ENCODE data around the gene SLC45A2.
"Not testable (repeated sequence)": the region's sequence is repeated elsewhere in the genome, so short reads cannot be mapped to it uniquely, and the experiment has no call there.

SLC45A2 gene, protein sequence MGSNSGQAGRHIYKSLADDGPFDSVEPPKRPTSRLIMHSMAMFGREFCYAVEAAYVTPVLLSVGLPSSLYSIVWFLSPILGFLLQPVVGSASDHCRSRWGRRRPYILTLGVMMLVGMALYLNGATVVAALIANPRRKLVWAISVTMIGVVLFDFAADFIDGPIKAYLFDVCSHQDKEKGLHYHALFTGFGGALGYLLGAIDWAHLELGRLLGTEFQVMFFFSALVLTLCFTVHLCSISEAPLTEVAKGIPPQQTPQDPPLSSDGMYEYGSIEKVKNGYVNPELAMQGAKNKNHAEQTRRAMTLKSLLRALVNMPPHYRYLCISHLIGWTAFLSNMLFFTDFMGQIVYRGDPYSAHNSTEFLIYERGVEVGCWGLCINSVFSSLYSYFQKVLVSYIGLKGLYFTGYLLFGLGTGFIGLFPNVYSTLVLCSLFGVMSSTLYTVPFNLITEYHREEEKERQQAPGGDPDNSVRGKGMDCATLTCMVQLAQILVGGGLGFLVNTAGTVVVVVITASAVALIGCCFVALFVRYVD

DNA sequence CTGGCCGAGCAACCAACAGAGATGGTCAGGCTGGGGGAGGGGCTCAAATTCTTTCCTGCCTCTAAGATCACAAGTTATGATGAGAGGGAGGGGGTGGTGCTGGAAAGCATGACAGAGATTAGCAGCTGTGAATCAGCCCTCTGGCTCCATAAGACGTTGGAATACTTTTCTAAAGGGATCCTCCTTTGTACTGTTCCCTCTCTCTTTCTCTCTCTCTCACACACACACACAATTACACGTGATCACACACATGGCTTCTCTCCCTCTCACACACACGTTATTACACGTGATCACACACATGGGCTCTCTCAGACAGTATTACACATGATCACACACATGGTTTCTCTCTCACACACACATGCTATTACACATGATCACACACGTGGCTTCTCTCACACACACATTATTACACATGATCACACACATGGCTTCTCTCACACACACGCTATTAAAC, at the start of gene SLC45A2:
SLC45A2 (minus strand) TSS at position 23 of the 454 bp plus-strand sequence. CDS start 110 bp downstream, outside the sequence.
- no peak for DNase-seq (ENCODE audit: low read depth)

DNA sequence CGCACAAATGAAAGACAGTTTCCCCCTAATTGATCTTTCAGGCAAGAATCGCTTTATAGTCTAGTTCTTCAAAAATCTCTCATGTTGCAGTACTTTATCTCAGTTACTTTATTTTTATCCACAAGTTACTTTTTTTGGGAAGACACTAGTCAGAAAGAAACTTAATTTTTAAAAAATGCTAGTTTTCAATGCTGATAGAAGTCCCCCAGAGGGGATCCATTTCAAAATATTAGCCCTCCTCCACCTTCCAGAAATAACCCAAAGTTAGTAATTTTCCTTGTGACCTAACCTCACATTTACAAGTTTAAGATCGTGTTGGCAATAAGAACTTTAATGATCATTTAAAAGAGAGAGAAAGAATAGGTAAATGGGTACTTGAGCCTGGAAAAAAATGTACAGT, 47.5 kb upstream of the SLC45A2 start:
- DNase-seq (ENCODE audit: low read depth) = no peak

DNA sequence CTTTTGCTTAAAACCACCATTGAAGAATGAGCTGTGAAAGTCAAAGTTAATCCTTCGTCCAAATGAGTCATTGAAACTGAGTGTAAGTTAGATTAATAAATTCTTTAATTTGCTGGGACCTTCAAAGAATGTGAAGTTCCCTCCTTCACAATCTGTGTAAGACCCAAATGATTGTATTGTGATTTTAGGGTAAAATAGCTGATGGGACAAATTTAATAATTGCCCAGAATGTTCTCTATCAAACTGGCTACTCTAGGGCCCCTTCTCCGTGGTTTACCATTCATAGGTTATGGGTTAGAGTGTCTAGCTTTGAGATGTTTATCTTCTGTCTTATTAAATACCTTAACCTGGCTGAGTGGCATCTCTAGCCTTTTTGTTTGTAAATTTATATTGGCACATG, 46.6 kb upstream of the SLC45A2 start:
- no peak for DNase-seq (ENCODE audit: low read depth)

DNA sequence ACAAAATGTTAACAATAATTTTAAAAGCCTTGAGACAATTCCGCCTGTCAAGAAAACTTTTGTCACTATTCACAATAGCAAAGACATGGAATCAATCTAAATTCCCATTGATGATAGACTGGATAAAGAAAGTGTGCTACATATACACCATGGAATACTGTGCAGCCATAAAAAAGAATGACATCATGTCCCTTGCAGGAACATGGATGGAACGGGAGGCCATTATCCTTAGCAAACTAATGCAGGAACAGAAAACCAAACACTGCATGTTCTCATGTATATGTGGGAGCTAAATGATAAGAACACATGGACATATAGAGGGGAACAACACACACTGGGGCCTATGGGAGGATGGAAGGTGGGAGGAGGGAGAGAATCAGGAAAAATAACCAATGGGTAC, 46.1 kb upstream of the SLC45A2 start:
- DNase-seq (ENCODE audit: low read depth) = not testable (repeated sequence)

DNA sequence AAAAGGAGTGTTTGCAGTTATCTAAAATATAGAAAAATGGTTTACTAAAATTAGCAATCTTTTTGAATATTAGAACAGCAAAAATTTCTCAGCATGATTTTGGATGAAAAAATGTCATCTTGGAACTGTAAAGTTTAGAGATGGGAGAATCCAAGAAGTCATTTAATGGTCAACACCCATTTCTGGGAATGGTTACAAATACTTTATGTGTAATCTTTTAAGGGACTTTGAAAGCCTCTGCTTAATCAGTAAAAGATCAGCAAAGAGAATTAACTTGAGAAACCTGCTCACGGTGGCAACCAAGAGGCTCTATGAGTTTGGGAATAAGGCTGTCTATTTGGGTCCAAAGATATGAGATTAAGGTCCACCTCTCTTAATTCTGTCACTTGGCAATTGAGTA, 45.6 kb upstream of the SLC45A2 start:
- no peak for DNase-seq (ENCODE audit: low read depth)

DNA sequence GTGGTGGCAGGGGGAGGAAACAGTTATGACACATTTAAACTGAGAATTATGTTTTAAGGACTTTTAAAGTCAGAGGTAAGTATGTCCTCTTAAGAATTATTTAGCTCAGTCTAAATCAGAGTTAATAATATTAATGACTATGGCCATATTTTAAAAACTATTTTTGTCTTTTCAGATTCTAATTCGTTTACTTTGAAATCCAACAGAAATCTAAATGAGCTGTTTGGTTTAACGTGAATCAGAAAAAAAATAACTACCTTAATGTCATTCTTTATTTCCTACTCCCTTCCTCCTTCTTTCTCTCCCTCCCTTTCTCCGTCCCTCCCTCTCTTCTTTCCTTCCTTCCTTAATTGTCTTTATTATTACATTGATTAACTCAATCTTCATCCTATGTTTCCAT, 43.9 kb upstream of the SLC45A2 start:
- DNase-seq (ENCODE audit: low read depth) = no peak

DNA sequence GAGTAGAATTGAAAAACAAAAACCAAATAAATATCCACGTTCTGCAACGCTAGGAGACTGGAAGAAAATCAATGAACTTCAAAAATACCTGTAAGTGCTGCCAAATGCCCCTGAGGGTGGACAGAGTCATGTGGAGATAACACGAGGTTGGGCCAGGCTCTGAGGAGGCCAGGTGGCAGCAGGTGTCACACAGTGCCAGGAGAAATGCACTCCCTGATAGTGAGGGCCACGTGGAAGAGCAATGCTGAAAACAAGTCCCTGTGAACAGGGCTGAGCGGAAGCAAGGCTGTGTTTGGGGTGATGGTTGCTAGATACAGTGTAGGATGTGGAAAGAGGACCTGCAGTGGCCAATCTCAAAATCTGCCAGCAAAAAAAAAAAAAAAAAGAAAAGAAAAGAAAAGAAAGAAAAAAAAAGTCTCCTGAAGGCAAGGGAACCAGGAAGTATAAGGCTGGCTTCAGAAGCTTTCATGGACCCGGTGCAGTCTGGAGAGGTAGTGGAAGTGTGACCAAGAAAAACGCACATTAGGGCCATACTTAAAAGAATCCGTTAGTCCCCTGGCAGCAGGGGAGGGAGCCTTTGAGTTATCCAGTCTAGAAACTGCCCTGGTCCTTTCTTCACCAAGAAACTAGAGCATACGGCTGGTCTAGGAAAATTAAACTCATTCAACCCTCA, 41.7 kb upstream of the SLC45A2 start:
- DNase-seq (ENCODE audit: low read depth) = no peak

DNA sequence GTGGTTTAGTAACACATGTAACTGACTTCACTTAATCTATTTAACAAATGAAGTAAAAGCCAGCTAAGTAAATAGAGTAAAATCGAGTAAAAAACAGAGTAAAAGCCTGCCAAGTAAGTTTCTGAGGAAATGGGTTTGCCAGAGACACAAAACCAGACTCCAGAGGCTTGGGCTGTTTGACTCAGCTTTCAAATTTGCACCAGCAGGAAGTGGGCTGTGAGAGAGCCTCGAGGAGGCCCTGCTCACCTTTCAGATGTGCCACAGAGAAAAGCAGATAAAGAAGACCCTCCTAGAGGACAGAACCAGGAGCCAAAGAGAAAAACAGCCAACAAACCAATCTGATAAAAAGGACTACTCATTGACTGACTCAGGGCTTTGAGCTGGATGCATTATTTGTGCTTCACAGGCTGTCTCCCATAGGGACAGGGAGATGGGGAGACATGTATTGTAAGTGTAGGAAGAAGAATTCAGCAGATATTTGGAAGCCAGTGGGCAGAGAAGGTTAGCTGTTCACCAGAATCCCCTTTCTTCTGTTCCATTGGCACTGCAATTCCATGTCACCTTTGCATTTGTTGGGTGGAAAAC, 37.7 kb upstream of the SLC45A2 start:
- DNase-seq (ENCODE audit: low read depth) = peak; percentile 24

DNA sequence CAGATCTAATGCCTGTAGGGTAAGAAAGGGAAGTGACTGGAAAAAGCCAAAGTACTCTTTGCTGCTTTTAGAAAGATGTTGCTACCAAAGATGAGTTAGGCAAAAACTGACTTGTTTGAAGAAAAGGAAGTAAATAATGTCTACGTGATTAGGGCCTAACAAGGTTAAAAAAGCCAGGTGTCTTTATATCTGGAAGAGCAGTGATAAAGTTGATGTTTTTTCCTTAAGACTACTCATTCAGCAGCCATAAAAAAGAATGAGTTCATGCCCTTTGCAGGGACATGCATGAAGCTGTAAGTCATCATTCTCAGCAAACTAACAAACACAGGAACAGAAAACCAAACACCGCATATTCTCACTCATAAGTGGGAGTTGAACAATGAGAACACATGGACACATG, 36.8 kb upstream of the SLC45A2 start:
- DNase-seq (ENCODE audit: low read depth) = no peak

DNA sequence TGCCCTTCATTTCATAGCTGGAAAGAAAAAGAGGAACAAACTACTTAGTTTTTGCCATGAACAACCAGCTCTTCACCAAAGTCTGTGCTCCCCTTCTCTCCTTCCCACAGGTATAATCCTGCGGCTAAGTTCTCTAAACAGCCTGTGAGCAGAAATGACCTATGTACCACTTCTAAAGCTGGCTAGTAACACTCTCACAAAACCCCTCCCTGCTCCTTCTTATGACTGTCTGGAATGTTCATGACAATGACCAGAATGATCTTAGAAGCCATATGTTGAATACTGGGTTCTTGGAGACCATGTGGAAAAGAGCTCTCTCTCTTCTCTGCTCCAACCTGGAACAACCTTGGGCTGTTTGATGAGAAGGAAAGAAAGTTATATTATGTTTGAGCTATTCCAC, 36.2 kb upstream of the SLC45A2 start:
- DNase-seq (ENCODE audit: low read depth) = no peak

DNA sequence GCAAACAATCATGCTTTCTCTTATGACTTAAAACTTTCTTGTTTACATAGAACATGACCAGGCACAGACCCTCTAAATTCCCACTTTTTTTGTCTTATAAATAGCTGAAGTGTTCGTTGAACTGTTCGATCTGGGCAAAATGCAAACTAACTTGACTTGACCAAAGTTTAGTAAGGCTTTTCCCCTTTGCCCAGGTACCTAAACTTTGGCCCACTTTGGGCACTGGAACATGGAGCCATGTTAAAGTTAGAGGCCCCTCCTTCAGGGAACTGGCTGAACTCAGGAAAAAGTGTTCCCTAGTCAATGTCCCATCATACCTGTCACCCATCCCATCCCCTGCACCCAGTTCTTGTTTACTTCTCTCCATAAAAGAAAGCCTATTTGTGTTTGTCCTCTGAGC, 32.8 kb upstream of the SLC45A2 start:
- DNase-seq (ENCODE audit: low read depth) = no peak

DNA sequence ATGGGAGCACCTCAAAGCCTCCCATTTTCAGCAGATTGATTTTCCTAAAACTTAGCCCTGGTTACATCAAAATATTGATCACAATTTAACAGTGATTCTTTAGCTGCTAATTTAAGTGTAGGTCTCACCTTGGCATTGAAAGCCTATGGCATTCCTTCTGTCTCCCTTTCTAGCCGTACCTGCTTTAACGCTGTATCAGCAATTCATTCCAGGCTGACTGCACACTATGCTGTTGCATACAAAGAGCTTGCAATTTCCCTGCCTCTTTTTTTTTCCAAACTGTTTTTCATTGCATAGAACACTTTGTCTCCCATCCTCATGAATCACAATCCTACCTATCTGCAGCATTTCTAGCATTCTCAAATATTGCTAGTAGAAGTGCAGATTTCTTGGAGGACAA, 32.3 kb upstream of the SLC45A2 start:
- no peak for DNase-seq (ENCODE audit: low read depth)

DNA sequence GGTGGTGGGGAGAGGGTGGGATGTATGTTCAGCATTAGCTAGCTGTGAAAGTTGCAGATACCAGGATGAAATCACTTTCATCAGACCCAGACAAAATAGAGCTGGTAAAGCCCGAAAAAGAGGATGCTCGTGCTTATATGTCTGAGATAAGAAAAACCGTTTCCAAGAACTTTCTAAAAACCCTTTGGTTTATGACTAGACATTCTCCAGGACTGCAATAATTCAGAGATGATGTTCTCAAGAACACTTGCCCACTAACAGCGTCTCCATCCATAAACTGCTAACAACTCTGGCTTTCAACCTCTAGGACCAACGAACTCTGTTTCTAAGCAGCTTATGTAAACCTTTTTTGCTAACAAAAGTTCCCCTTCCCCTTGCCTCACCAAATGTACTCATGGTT, 31.7 kb upstream of the SLC45A2 start:
- no peak for DNase-seq (ENCODE audit: low read depth)

DNA sequence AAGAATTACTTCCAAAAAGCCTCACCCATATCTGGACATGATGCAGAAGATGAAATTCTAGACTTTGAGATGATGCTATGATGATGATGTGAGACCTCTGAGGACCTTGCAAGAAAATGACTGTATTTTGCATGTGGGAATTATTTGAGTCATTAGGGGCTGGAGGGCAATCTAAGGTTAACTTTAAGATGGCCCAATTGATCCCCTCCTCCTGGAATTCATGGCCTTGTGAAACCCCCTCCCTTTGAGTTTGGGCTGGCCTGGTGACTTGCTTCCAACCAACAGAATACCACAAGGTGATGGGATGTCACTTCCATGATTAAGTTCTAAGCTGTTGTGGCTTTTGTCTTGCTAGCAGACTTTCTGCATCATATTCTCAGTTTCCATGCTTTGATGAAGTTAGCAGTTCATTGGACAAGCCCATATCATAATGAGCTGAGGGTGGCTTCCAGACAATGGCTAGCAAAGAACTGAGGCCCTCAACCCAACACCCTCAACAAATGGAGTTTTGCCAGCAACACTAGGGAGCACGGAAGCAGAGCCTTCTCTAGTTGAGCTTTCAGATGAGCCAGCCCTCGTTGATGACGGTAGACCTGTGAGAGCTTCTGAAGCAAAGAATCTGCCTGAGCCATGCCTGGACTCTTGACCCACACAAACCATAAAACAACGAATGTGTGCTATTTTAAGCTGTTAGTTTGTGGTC, 30.8 kb upstream of the SLC45A2 start:
- DNase-seq (ENCODE audit: low read depth) = no peak

DNA sequence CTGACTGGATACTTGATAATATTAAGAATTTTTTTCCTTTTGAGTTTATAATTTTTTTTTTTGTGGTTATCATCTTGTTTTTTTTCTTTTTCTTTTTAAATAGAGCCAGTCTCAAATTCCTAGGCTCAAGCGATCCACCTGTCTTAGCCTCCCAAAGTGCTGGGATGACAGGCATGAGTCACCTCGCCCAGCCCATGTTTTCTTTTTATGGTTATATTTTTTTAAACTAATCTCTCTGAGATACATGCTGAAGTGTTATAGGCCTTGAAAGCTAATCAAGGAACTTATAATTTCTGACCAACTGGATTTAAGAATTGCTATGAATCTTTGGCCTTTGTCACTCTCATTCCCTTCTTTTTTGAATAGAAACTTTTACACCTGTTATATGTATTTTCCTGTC, 30.1 kb upstream of the SLC45A2 start:
- DNase-seq (ENCODE audit: low read depth) = no peak

DNA sequence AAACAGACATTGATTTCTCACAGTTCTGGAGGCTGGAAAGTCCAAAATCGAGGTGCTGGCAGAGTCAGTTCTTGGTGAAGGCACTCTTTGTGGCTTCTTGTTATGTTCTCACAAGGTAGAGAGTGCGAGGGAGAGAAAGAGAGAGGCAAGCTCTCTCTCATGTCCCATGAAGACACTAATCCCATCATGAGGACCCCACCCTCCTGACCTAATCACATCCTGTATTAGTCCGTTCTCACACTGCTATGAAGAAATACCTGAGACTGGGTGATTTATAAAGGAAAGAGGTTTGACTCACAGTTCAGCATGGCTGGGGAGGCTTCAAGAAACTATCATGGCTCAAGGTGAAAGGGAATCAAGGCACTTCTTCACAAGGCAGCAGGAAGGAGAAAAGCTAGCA, 29.1 kb upstream of the SLC45A2 start:
- no peak for DNase-seq (ENCODE audit: low read depth)

DNA sequence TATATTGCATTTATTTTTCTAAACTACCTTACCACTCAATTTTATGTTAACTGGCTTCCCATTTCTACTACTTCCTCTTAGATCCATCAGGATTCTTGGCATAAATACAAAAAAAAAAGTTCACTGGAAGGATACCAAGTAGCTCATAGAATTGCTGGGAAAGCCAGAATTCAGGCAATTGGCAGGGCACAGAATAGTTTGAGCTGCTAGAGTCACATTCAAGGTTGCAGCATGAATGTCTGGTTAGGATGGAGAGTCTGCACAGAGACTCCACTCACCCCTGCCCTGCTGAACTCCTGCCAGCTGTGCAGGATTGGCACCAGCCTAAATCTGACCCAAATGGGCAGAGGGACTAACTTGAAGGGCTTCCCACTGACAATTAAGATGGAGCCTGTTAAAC, 28.3 kb upstream of the SLC45A2 start:
- no peak for DNase-seq (ENCODE audit: low read depth)

DNA sequence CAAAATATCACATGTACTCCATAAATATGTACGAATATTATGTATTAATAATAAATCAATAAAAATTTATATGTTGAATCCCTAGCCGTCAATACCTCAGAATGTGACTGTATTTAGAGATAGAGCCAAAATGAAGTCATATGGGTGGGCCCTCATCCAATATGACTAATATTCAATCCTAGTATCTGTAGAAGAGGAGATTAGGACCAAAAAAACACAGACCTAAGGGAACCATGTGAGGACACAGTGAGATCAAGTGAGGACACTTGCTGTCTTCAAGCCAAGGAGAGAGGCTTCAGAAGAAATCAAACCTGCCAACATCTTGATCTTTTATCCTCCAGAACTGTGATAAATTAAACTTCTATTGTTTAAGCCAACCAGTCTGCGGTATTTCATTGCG, 27.0 kb upstream of the SLC45A2 start:
- no peak for DNase-seq (ENCODE audit: low read depth)

DNA sequence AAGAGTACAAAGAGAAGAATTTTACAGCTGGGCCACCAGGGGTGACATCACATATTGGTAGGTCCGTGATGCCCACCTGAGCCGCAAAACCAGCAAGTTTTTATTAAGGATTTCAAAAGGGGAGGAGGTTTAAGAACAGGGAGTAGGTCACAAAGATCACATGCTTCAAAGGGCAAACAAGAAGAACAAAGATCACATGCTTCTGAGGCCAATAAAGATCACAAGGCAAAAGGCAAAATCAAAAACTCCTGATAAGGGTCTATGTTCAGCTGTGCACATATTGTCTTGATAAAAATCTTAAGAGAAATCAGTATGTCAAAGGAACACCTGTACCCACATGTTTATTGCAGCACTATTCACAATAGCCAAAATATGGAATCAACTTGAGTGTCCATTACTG, 25.7 kb upstream of the SLC45A2 start:
- not testable (repeated sequence) for DNase-seq (ENCODE audit: low read depth)

DNA sequence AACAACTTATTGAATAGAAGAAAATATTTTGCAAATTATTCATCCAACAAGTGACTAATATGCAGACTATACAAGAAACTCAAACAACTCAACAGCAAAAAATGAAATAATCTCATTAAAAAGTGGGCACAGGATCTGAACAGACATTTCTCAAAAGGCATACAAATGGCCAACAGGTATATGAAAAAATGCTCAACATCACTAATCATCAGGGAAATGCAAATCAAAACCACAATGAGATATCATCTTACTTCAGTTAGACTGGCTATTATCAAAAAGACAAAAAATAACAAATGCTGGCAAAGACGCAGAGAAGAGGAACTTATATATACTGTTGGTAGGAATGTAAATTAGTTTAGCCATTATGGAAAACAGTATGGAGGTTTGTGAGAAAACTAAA, 25.1 kb upstream of the SLC45A2 start:
- no peak for DNase-seq (ENCODE audit: low read depth)

DNA sequence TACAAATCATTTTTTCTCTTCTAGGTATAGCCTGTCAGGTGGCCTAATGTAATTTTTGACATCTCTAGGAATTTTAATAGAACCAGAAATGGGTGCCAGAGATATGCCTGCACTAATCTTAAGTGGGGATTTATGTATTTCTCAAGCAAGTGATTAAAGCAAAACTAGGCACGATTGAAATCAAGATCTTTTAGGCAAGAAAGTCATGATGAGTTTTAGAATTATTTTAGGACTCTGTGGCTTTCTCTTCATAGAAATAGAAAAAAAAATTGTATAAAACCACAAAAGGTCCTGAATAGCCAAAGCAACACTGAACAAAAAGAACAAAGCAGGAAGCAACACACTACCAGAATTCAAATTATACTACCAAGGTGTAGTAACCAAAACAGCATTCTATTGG, 24.3 kb upstream of the SLC45A2 start:
- DNase-seq (ENCODE audit: low read depth) = no peak
